D721Med (cell line): ENCODE data around the gene ARHGAP11B.
"Not testable (repeated sequence)": the region's sequence is repeated elsewhere in the genome, so short reads cannot be mapped to it uniquely, and the experiment has no call there.

Experiments
- DNase-seq: peaks from one replicate; pipeline ENCODE4 v3.0.0; 2011; ENCODE audit warnings: low spot score; ENCODE audit not compliant: insufficient read length
- FAIRE-seq: peaks from 2 replicates; lab custom pipeline; 2011; peaks lifted over from hg19 to GRCh38; lab: Jason Lieb, UNC
- CTCF ChIP-seq: IDR thresholded peaks from 2 replicates; pipeline ENCODE4 v1.5.1; 2012; ENCODE audit warnings: mild to moderate bottlenecking, control low read depth; ENCODE audit not compliant: insufficient read depth; ENCODE audit errors: missing control alignments

ARHGAP11B gene

GRCh38 chr15:30661154-30661553, 35.2 kb downstream of the ARHGAP11B start:
- peak; percentile 43 for TF ChIP-seq CTCF
- not testable (repeated sequence) for DNase-seq, FAIRE-seq

- not testable (repeated sequence) for DNase-seq, FAIRE-seq
Measured at GRCh38 chr15:30669621-30670020, 43.7 kb downstream of the ARHGAP11B start.

- no peak for TF ChIP-seq CTCF
- no peak for DNase-seq
- FAIRE-seq = no peak
Measured at GRCh38 chr15:30670056-30670455, 44.1 kb downstream of the ARHGAP11B start.

GRCh38 chr15:30671309-30671708, 45.4 kb downstream of the ARHGAP11B start:
- DNase-seq (no peak), FAIRE-seq (no peak)
- TF ChIP-seq CTCF = no peak

- FAIRE-seq = no peak
- TF ChIP-seq CTCF = no peak
- DNase-seq = no peak
Measured at GRCh38 chr15:30675126-30675525, 49.2 kb downstream of the ARHGAP11B start.

- not testable (repeated sequence) for DNase-seq, FAIRE-seq
Measured at GRCh38 chr15:30675891-30676290, 50.0 kb downstream of the ARHGAP11B start.

GRCh38 chr15:30680997-30681396, 55.1 kb downstream of the ARHGAP11B start:
- not testable (repeated sequence) for FAIRE-seq

GRCh38 chr15:30685709-30686285, 59.9 kb downstream of the ARHGAP11B start:
- not testable (repeated sequence) for FAIRE-seq, DNase-seq

More at GRCh38 chr15:30680997-30681396, 55.1 kb downstream of the ARHGAP11B start:
- not testable (repeated sequence) for DNase-seq

- DNase-seq, FAIRE-seq: not testable (repeated sequence)
Measured at GRCh38 chr15:30686651-30687050, 60.7 kb downstream of the ARHGAP11B start.
